Upper lobe of left lung (tissue), 6 donors: ENCODE results near the gene FOXB1. TPM values are rescaled to one million over a fixed set of nuclear protein-coding genes. Genes with fewer than 3 reads are reported as not detected.

ENCODE experiments used
- ATAC-seq, 2 donors: fragments of 200-7000 bp; cut with Tn5 transposase; one replicate each; pipeline ENCODE4 v1.9.1; 2022; ENCODE audit warnings: mild to moderate bottlenecking in 2 of 2, moderate library complexity in 2 of 2; ENCODE audit not compliant: low FRiP score in 2 of 2
- DNase-seq, 2 donors: peaks; one replicate each; pipeline ENCODE4 v3.0.0-alpha.2; 2019 to 2020
- H3K27ac ChIP-seq, 4 donors: fragments of 200-600 bp; sonication (generic); one replicate each; pipeline ENCODE4 v1.5.1; 2016 to 2019
- H3K27me3 ChIP-seq, 4 donors: fragments of 200-600 bp; sonication (generic); one replicate each; pipeline ENCODE4 v1.5.1; 2017 to 2019
- H3K36me3 ChIP-seq, 4 donors: fragments of 200-600 bp; sonication (generic); one replicate each; pipeline ENCODE4 v1.5.1; 2016 to 2019
- H3K4me1 ChIP-seq, 4 donors: fragments of 200-600 bp; sonication (generic); one replicate each; pipeline ENCODE4 v1.5.1; 2018 to 2019
- H3K4me3 ChIP-seq, 4 donors: fragments of 200-600 bp; sonication (generic); one replicate each; pipeline ENCODE4 v1.5.1; 2017 to 2019; ENCODE audit warnings: mild to moderate bottlenecking in 2 of 4, moderate library complexity in 1 of 4
- H3K9me3 ChIP-seq, 4 donors: fragments of 200-600 bp; sonication (generic); one replicate each; pipeline ENCODE4 v1.5.1; 2018 to 2019
- EP300 ChIP-seq, 4 donors: sonication (generic); formaldehyde crosslinking; IDR thresholded peaks; one replicate each; pipeline ENCODE4 v1.5.1; 2017; ENCODE audit warnings: antibody characterized with exemption in 4 of 4, control low read depth in 2 of 4
- POLR2A ChIP-seq, 4 donors: fragments of 450-650 bp; IDR thresholded peaks; one replicate each; pipeline ENCODE4 v1.5.1; 2016 to 2017; ENCODE audit warnings: antibody characterized with exemption in 4 of 4, mild to moderate bottlenecking in 2 of 4
- POLR2AphosphoS5 ChIP-seq, 2 donors: sonication (generic); formaldehyde crosslinking; IDR thresholded peaks; one replicate each; pipeline ENCODE4 v1.5.1; 2017; ENCODE audit warnings: antibody characterized with exemption in 2 of 2
- WGBS, 2 donors: methylation state at CpG; one replicate each; pipeline ENCODE4 v1.1.5; 2017 to 2018; 5-methylcytosine and 5-hydroxymethylcytosine counted together
- total RNA-seq, 6 donors: library from RNA; depleted of rRNA in 4 of 6; stranded (reverse); fragments of >200 nt in 4 of 6; gene quantifications; one replicate each; pipeline versions ENCODE4 v1.1.0 to v1.2.1, GENCODE V29; 2016 to 2021
- TF ChIP-seq, protein P1 (sequence below), 6 experiments: fragments of 450-650 bp in 4 of 6; fragments of 200-600 bp in 2 of 6; sonication (generic) in 2 of 6; IDR thresholded peaks; one replicate each; pipeline ENCODE4 v1.5.1; 2016 to 2019; ENCODE audit warnings: antibody characterized with exemption in 6 of 6
- donor health status: DM: no; HTN: no; CAD: no; lungs with moderate emphysema.
- donor health status: DM: no; HTN: yes; CAD: no; lungs with severe emphysema.

Gene FOXB1
- total RNA-seq: not detected

GRCh38 chr15:60004009-60004845 is at the start of gene FOXB1:
Gene FOXB1 (plus strand): TSS chr15:60004311. CDS start chr15:60004964, 653 bp downstream.
- Histone ChIP-seq H3K36me3 (no peaks in the 10 kb centered on the region), H3K9me3 (no peaks in the 10 kb centered on the region), H3K4me3 (peak within 1 kb of the TSS in 3 of 4 donors; percentile 38 to 56 (median 51)), H3K4me1 (peaks cover 25 to 50% (median 31%) of the 10 kb centered on the region in 4 donors), H3K27me3 (peaks cover 0 to 88% (median 47%) of the 10 kb centered on the region in 4 donors), H3K27ac (no peak within 1 kb of the TSS)
- DNase-seq: peak in 1 of 2 donors; percentile 79
- ATAC-seq: no peak
- 5 to 8% methylated on average over 19 to 67 of the region's 84 CpGs for WGBS, 2 donors
- TF ChIP-seq, protein P1, sequence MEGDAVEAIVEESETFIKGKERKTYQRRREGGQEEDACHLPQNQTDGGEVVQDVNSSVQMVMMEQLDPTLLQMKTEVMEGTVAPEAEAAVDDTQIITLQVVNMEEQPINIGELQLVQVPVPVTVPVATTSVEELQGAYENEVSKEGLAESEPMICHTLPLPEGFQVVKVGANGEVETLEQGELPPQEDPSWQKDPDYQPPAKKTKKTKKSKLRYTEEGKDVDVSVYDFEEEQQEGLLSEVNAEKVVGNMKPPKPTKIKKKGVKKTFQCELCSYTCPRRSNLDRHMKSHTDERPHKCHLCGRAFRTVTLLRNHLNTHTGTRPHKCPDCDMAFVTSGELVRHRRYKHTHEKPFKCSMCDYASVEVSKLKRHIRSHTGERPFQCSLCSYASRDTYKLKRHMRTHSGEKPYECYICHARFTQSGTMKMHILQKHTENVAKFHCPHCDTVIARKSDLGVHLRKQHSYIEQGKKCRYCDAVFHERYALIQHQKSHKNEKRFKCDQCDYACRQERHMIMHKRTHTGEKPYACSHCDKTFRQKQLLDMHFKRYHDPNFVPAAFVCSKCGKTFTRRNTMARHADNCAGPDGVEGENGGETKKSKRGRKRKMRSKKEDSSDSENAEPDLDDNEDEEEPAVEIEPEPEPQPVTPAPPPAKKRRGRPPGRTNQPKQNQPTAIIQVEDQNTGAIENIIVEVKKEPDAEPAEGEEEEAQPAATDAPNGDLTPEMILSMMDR (IDR thresholded peaks at IDR 0.05): no peak
- TF ChIP-seq POLR2AphosphoS5 (IDR thresholded peaks at IDR 0.05): no peak
- no peak for TF ChIP-seq POLR2A (IDR thresholded peaks at IDR 0.05)
- TF ChIP-seq EP300 (IDR thresholded peaks at IDR 0.05): no peak

DNA sequence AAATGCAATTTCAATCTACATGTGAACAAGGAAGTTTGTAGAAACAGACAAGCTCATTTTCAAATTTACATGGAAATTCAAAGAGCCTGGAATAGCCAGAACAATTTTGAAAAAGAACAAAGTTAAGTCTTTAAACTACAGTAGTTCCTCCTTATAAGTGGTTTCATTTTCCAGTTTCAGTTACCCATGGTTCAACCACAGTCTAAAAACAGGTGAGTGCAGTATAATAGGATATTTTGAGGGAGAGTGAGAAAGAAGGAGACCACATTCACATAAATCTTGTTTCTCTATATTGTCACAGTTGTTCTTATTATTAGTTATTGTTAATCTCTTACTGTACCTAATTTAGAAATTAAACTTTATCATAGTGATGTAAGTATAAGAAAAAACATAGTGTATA is 45.8 kb upstream of the FOXB1 start:
- Histone ChIP-seq H3K4me3 (no peak overlapping the region), H3K27ac (no peak overlapping the region), H3K9me3 (peaks cover 7 to 25% (median 20%) of the 10 kb centered on the region in 4 donors), H3K36me3 (no peaks in the 10 kb centered on the region), H3K4me1 (no peaks in the 10 kb centered on the region), H3K27me3 (no peaks in the 10 kb centered on the region)
- DNase-seq (no peak), ATAC-seq (no peak)
- TF ChIP-seq POLR2AphosphoS5 (IDR thresholded peaks at IDR 0.05): no peak
- TF ChIP-seq, protein P1 (IDR thresholded peaks at IDR 0.05): no peak
- TF ChIP-seq POLR2A (IDR thresholded peaks at IDR 0.05): no peak

DNA sequence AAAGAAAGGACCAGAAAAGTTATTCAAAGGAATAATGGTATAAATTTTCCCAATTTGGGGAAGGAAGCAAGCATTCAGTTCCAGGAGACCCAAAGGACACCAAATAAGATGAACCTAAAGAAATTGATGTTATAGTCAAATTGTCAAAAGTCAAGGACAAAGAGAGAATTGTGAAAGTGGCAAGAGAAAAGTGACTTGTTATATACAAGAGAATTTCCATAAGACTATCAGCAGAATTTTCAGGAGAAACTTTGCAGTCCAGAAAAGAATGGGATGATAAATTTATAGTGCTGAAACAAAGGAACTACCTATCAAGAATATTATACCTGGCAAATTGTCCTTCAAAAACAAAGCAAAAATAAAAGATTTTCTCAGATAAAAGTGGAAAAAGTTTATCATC is 43.8 kb upstream of the FOXB1 start:
- peaks cover 7 to 44% (median 22%) of the 10 kb centered on the region in 4 donors for H3K9me3 ChIP-seq
- TF ChIP-seq, protein P1 (IDR thresholded peaks at IDR 0.05): no peak
- TF ChIP-seq EP300 (IDR thresholded peaks at IDR 0.05): no peak
- no peak for TF ChIP-seq POLR2AphosphoS5 (IDR thresholded peaks at IDR 0.05)
- no peak for TF ChIP-seq POLR2A (IDR thresholded peaks at IDR 0.05)

DNA sequence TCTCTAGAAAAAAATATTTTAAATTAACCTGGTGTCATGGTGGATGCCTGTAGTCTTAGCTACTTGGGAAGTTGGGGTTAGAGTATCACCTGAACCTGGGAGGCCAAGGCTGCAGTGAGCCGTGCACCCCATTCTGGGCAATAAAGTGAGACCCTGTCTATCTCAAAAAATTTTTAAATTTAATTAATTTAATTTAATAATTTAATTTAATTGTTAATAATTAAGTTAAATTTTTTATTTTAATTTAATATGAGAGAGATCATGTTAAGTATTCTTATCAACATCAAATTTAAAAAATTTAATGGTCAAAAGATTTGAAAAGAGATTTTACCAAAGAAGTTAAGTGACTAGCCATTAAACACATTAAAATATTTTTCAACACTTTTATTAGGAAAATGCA is 40.8 kb upstream of the FOXB1 start:
- ATAC-seq (no peak), DNase-seq (no peak)
- no peak overlapping the region for H3K27ac ChIP-seq
- H3K4me1 ChIP-seq: no peaks in the 10 kb centered on the region
- WGBS, 2 donors: 87 to 97% methylated on average over 1 of the region's 1 CpG
- no peaks in the 10 kb centered on the region for H3K27me3 ChIP-seq
- TF ChIP-seq POLR2AphosphoS5 (IDR thresholded peaks at IDR 0.05): no peak
- no peak for TF ChIP-seq EP300 (IDR thresholded peaks at IDR 0.05)
- TF ChIP-seq POLR2A (IDR thresholded peaks at IDR 0.05): no peak
- TF ChIP-seq, protein P1 (IDR thresholded peaks at IDR 0.05): no peak
- no peak overlapping the region for H3K4me3 ChIP-seq
- H3K36me3 ChIP-seq: no peaks in the 10 kb centered on the region
- peaks cover 3 to 44% (median 22%) of the 10 kb centered on the region in 4 donors for H3K9me3 ChIP-seq

More for the DNA sequence above, 43.8 kb upstream of the FOXB1 start:
- Histone ChIP-seq H3K36me3 (no peaks in the 10 kb centered on the region), H3K27me3 (no peaks in the 10 kb centered on the region), H3K4me1 (no peaks in the 10 kb centered on the region), H3K4me3 (no peak overlapping the region), H3K27ac (no peak overlapping the region)
- no peak for DNase-seq
- no peak for ATAC-seq

GRCh38 chr15:59963925-59964324 is 40.2 kb upstream of the FOXB1 start:
- H3K27ac ChIP-seq: no peak overlapping the region
- H3K27me3 ChIP-seq: no peaks in the 10 kb centered on the region
- H3K4me3 ChIP-seq: no peak overlapping the region
- TF ChIP-seq POLR2AphosphoS5 (IDR thresholded peaks at IDR 0.05) (no peak), POLR2A (IDR thresholded peaks at IDR 0.05) (no peak)
- TF ChIP-seq, protein P1 (IDR thresholded peaks at IDR 0.05): no peak
- H3K9me3 ChIP-seq: peaks cover 3 to 44% (median 22%) of the 10 kb centered on the region in 4 donors
- H3K36me3 ChIP-seq: no peaks in the 10 kb centered on the region
- DNase-seq: no peak
- ATAC-seq: no peak
- no peaks in the 10 kb centered on the region for H3K4me1 ChIP-seq
